OCI-LY7 (cell line): ENCODE measurements around the gene OR5D18. TPM values are rescaled to one million over a fixed set of nuclear protein-coding genes. Genes with fewer than 3 reads are reported as not detected.

Source experiments
- BruUV-seq: library from RNA; stranded (reverse); fragments of 400-500 nt; replicated peaks from 2 replicates; lab custom pipeline; 2021; lab: Mats Ljungman, UMichigan
- CTCF ChIA-PET: fragments of 300-600 bp; sonication (Branson Sonifier 250); formaldehyde crosslinking; loops from one replicate; lab custom pipeline; 2022; ENCODE audit warnings: antibody characterized with exemption; ENCODE audit not compliant: unreplicated experiment; lab: Charles Lee
- POLR2A ChIA-PET: fragments of 300-600 bp; sonication (Branson Sonifier 250); formaldehyde crosslinking; loops from one replicate; lab custom pipeline; 2022; ENCODE audit warnings: antibody characterized with exemption; lab: Charles Lee
- DNase-seq: peaks from one replicate; pipeline ENCODE4 v3.0.0-alpha.2; 2015; ENCODE audit warnings: low spot score
- H2AFZ ChIP-seq: fragments of 200-600 bp; sonication (generic), shearing (Covaris generic); 2 replicates; pipeline ENCODE4 v1.6.1; 2014; ENCODE audit warnings: mild to moderate bottlenecking, antibody characterized with exemption, low read length, moderate library complexity
- H3K27ac ChIP-seq: fragments of 200-600 bp; sonication (generic); 2 replicates; pipeline ENCODE4 v1.5.1; 2014; ENCODE audit warnings: mixed run types, low read depth, mild to moderate bottlenecking, moderate library complexity, low read length, inconsistent platforms; ENCODE audit not compliant: poor library complexity, severe bottlenecking
- H3K36me3 ChIP-seq: fragments of 200-600 bp; sonication (generic); 2 replicates; pipeline ENCODE4 v1.6.1; 2014; ENCODE audit warnings: mild to moderate bottlenecking, antibody characterized with exemption, low read length, moderate library complexity, mixed read lengths; ENCODE audit not compliant: insufficient read depth
- H3K4me1 ChIP-seq: fragments of 200-600 bp; sonication (generic); 2 replicates; pipeline ENCODE4 v1.5.1; 2014; ENCODE audit warnings: mild to moderate bottlenecking, low read length; ENCODE audit not compliant: insufficient read depth, poor library complexity, severe bottlenecking
- H3K4me2 ChIP-seq: fragments of 200-600 bp; sonication (generic); 2 replicates; pipeline ENCODE4 v1.6.1; 2014; ENCODE audit warnings: mild to moderate bottlenecking, low read length
- H3K4me3 ChIP-seq: fragments of 200-600 bp; sonication (generic); 2 replicates; pipeline ENCODE4 v1.5.1; 2014; ENCODE audit warnings: mild to moderate bottlenecking, low read depth, low read length; ENCODE audit not compliant: poor library complexity, severe bottlenecking
- H3K79me2 ChIP-seq: fragments of 200-600 bp; sonication (generic); 2 replicates; pipeline ENCODE4 v1.6.1; 2016; ENCODE audit warnings: low read depth, mild to moderate bottlenecking, low read length, moderate library complexity, mixed read lengths; ENCODE audit not compliant: insufficient read depth
- H3K9me2 ChIP-seq: fragments of 200-600 bp; sonication (generic); 2 replicates; pipeline ENCODE4 v1.6.1; 2016; ENCODE audit warnings: mild to moderate bottlenecking, low read length, mixed read lengths; ENCODE audit not compliant: insufficient read depth
- H3K9me3 ChIP-seq: fragments of 200-600 bp; sonication (generic); 2 replicates; pipeline ENCODE4 v1.6.1; 2014; ENCODE audit warnings: mild to moderate bottlenecking, mixed run types, low read length, mixed read lengths
- H4K20me1 ChIP-seq: fragments of 200-600 bp; sonication (generic); 2 replicates; pipeline ENCODE4 v1.6.1; 2014; ENCODE audit warnings: mild to moderate bottlenecking, antibody characterized with exemption, low read length, moderate library complexity, mixed read lengths; ENCODE audit not compliant: insufficient read depth
- EZH2phosphoT487 ChIP-seq: fragments of 200-600 bp; sonication (generic); IDR thresholded peaks from 2 replicates; pipeline ENCODE4 v1.6.1; 2018; ENCODE audit warnings: low read depth, borderline replicate concordance, mild to moderate bottlenecking, mixed run types, antibody characterized with exemption, low read length, moderate library complexity, mixed read lengths
- intact Hi-C: fragments of 100-400 bp; cut with micrococcal nuclease; formaldehyde crosslinking; loops from one replicate; pipeline ENCODE4 v1.10.0; 2022; ENCODE audit not compliant: unreplicated experiment
- total RNA-seq, 2 experiments: library from RNA; depleted of rRNA in 1 of 2; stranded (reverse); fragments of >200 nt in 1 of 2; shearing (Covaris generic) in 1 of 2; gene quantifications; 2 replicates each; pipeline ENCODE4 v1.2.3, GENCODE V29; 2014 to 2022
- TF ChIP-seq, protein P1 (sequence below): fragments of 200-600 bp; sonication (generic); conservative IDR thresholded peaks from 2 replicates; pipeline ENCODE4 v1.5.1; 2014; ENCODE audit warnings: mild to moderate bottlenecking, antibody characterized with exemption, low read length, moderate library complexity, mixed read lengths

The OR5D18 gene
- total RNA-seq, 2 experiments from 2014 or later, result not detected

DNA sequence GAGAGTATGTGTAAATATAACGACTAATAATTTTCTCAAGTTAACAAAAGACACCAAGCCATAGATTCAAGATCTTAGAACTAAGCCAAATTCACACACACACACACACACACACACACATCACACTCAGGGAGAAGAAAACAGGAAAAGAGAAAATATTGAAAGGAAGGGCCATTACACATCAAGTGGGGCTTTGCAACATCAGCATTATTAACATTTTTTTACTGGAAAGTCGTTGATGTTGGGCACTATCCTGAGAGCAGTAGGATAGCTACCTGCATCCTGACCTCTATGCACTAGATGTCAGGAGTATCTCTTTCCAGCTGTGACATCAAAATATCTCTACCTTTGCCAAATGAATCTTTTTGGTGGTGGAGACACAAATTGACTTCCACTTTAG, 28.0 kb downstream of the OR5D18 start:
- Histone ChIP-seq H2AFZ (no peak overlapping the region), H3K36me3 (no peaks in the 10 kb centered on the region), H4K20me1 (no peaks in the 10 kb centered on the region), H3K9me3 (no peaks in the 10 kb centered on the region), H3K4me1 (no peaks in the 10 kb centered on the region), H3K4me3 (no peak overlapping the region), H3K9me2 (no peaks in the 10 kb centered on the region), H3K4me2 (no peak overlapping the region), H3K79me2 (no peaks in the 10 kb centered on the region), H3K27ac (no peak overlapping the region)
- no TSS peak for BruUV-seq
- POLR2A ChIA-PET, result interaction anchor here (0.8 kb wide), 1 partner anchor 701 kb away, joined by 3 read pairs; no protein-coding TSS in a partner anchor
- CTCF ChIA-PET, result no interaction called here
- no peak for DNase-seq
- intact Hi-C loops, result no loop called here
- no peak for TF ChIP-seq EZH2phosphoT487

DNA sequence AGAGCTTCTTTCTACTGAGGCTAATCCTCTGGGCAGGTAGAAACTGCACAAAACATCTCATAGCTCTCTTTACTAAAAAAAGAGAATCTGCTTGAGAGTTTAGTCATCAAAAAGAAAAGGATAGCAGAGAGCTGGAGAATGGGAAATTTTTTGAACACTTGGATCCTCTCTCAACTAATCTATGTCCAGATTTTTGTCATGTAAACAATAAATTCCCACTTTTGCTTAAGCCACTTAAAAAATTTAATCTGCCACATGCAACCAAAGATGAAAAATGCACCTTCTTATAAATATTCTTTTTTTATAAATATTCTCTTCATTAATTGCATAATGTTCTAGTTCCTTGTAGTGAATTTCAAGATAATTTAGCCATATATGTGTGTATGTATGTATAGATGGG, 29.6 kb downstream of the OR5D18 start:
- intact Hi-C loops, result no loop called here
- Histone ChIP-seq H3K4me2 (no peak overlapping the region), H3K9me3 (no peaks in the 10 kb centered on the region), H3K27ac (no peak overlapping the region), H3K79me2 (no peaks in the 10 kb centered on the region), H2AFZ (no peak overlapping the region), H4K20me1 (no peaks in the 10 kb centered on the region), H3K36me3 (no peaks in the 10 kb centered on the region), H3K4me3 (no peak overlapping the region), H3K9me2 (no peaks in the 10 kb centered on the region), H3K4me1 (no peaks in the 10 kb centered on the region)
- DNase-seq, result no peak
- ChIA-PET CTCF (no interaction called here), POLR2A (no interaction called here)
- no TSS peak for BruUV-seq
- no peak for TF ChIP-seq EZH2phosphoT487
- TF ChIP-seq, protein P1, sequence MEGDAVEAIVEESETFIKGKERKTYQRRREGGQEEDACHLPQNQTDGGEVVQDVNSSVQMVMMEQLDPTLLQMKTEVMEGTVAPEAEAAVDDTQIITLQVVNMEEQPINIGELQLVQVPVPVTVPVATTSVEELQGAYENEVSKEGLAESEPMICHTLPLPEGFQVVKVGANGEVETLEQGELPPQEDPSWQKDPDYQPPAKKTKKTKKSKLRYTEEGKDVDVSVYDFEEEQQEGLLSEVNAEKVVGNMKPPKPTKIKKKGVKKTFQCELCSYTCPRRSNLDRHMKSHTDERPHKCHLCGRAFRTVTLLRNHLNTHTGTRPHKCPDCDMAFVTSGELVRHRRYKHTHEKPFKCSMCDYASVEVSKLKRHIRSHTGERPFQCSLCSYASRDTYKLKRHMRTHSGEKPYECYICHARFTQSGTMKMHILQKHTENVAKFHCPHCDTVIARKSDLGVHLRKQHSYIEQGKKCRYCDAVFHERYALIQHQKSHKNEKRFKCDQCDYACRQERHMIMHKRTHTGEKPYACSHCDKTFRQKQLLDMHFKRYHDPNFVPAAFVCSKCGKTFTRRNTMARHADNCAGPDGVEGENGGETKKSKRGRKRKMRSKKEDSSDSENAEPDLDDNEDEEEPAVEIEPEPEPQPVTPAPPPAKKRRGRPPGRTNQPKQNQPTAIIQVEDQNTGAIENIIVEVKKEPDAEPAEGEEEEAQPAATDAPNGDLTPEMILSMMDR, result no peak

DNA sequence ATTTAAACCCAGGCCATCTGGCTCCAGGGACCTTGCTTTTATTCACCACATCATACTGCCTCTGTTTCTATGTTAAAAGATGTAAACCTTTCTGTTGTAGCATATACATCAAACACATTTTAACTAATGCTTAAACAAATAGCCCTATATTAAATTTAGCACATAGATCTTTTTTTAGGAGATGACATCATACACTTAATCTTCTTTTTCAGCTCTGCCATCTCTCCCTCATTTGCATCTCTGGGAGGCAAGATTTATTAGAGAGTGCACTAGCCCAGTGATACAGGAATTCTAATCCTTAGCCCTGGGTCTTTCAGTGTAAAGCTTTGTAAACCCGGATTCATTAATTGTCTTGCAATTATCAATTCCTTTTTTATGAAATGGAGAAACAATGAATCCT, 32.7 kb downstream of the OR5D18 start:
- Histone ChIP-seq H3K4me3 (no peak overlapping the region), H3K4me1 (no peaks in the 10 kb centered on the region), H3K27ac (no peak overlapping the region), H4K20me1 (no peaks in the 10 kb centered on the region), H3K9me3 (no peaks in the 10 kb centered on the region), H3K9me2 (no peaks in the 10 kb centered on the region), H2AFZ (no peak overlapping the region), H3K79me2 (no peaks in the 10 kb centered on the region), H3K4me2 (no peak overlapping the region), H3K36me3 (no peaks in the 10 kb centered on the region)
- ChIA-PET POLR2A (no interaction called here), CTCF (no interaction called here)
- intact Hi-C loops, result no loop called here
- no TSS peak for BruUV-seq
- no peak for DNase-seq
- TF ChIP-seq EZH2phosphoT487, result no peak
- TF ChIP-seq, protein P1, result no peak
